ENCODE measurements around the gene UQCC5.

UQCC5 gene

DNA sequence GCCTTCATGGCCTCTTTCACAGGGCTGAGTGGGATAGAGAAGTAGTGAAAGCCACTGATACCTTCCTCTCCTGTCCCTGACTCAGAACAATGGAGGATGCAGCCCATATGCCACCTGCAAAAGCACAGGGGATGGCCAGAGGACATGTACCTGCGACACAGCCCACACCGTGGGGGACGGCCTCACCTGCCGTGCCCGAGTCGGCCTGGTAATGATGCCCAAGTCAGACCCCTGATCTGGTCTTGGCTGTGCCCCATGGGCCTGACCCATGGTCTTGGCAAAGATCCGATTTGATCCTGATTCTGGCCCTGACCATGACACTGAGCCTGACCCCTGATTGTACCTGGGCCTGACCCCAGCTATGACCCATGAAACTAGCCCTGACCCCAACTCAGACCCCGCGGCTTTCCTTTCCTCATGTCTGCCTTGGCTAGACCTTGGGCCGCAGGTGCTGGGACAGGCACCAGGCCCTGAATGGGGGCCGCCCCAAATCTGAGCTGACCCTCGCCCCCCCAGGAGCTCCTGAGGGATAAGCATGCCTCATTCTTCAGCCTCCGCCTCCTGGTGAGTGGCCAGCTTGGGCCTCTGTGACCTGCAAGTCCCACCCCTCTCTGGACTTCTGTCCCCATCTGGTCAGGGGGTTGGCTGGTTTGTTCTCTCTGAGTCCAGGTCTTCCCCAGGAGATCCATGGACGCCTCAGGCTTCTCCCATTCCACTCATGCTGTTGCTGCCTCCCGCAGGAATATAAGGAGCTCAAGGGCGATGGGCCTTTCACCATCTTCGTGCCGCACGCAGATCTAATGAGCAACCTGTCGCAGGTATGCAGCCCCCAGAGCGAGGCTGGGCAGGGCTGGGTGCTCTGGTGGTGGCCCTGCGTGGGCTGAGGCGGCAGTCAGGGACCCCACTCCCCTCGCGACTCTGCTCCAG, 18.3 kb upstream of the UQCC5 start:
- Histone ChIP-seq H2AFZ (ENCODE audit: low read depth, low read length) (no peak overlapping the region), H3K4me2 (ENCODE audit: insufficient read depth, low read length) (no peak overlapping the region), H3K79me2 (ENCODE audit: insufficient read depth, low read length) (no peaks in the 10 kb centered on the region), H3K36me3 (ENCODE audit: insufficient read depth, low read length) (no peaks in the 10 kb centered on the region), H3K9ac (ENCODE audit: low read depth, low read length) (no peak overlapping the region), H4K20me1 (ENCODE audit: insufficient read depth, low read length) (peaks cover 5% of the 10 kb centered on the region; the same call in 1 of the 2 replicates), H3K27me3 (ENCODE audit: insufficient read depth, low read length, poor library complexity) (no peaks in the 10 kb centered on the region), H3K4me1 (ENCODE audit: insufficient read depth, low read length) (no peaks in the 10 kb centered on the region), H3K9me3 (ENCODE audit: insufficient read depth, low read length, severe bottlenecking) (no peaks in the 10 kb centered on the region), H3K27ac (ENCODE audit: low read length) (no peak overlapping the region), H3K4me3 (ENCODE audit: low read depth in 1 of 2, low read length in 2 of 2) (no peak overlapping the region)
- ATAC-seq (ENCODE audit: insufficient read depth, low read depth) (no peak), DNase-seq (no peak)
- TF ChIP-seq EZH2 (IDR thresholded peaks at IDR 0.05; ENCODE audit: borderline replicate concordance, low read depth, low read length, severe bottlenecking), result no peak
- TF ChIP-seq, protein P1, sequence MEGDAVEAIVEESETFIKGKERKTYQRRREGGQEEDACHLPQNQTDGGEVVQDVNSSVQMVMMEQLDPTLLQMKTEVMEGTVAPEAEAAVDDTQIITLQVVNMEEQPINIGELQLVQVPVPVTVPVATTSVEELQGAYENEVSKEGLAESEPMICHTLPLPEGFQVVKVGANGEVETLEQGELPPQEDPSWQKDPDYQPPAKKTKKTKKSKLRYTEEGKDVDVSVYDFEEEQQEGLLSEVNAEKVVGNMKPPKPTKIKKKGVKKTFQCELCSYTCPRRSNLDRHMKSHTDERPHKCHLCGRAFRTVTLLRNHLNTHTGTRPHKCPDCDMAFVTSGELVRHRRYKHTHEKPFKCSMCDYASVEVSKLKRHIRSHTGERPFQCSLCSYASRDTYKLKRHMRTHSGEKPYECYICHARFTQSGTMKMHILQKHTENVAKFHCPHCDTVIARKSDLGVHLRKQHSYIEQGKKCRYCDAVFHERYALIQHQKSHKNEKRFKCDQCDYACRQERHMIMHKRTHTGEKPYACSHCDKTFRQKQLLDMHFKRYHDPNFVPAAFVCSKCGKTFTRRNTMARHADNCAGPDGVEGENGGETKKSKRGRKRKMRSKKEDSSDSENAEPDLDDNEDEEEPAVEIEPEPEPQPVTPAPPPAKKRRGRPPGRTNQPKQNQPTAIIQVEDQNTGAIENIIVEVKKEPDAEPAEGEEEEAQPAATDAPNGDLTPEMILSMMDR (IDR thresholded peaks at IDR 0.05; ENCODE audit: borderline replicate concordance, extremely low read depth, low read length, poor library complexity, severe bottlenecking), result no peak

DNA sequence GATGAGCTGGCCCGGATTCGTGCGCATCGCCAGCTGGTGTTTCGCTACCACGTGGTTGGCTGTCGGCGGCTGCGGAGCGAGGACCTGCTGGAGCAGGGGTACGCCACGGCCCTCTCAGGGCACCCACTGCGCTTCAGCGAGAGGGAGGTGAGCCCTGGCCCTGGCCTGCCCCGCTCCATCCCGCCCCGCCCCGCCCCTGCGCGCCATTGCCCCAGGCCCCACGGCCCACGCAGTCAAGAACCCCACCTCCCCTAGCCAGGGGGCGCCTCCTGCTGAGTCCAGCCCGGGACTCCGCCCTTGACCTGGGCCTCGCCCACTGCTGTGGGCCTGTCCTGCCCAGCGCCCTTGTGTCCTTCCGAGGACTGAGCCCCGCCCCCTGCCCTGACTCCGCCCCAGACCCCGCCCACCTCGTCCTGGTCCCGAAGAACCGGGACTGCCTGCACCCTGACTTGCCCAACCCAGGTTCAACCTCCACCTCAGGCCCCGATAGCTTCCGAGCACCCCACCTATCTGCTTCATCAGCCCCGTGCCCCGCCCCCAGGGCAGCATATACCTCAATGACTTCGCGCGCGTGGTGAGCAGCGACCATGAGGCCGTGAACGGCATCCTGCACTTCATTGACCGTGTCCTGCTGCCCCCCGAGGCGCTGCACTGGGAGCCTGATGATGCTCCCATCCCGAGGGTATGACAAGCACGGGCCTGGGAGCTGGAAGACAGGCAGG, 17.5 kb upstream of the UQCC5 start:
- TF ChIP-seq, protein P1 (IDR thresholded peaks at IDR 0.05; ENCODE audit: borderline replicate concordance, extremely low read depth, low read length, poor library complexity, severe bottlenecking), result no peak
- no peak for TF ChIP-seq EZH2 (IDR thresholded peaks at IDR 0.05; ENCODE audit: borderline replicate concordance, low read depth, low read length, severe bottlenecking)
- H3K79me2 ChIP-seq (ENCODE audit: insufficient read depth, low read length), result no peaks in the 10 kb centered on the region
- peaks cover under 1% of the 10 kb centered on the region; the same call in 1 of the 2 replicates for H4K20me1 ChIP-seq (ENCODE audit: insufficient read depth, low read length)
- H3K27ac ChIP-seq (ENCODE audit: low read length), result no peak overlapping the region
- no peak for ATAC-seq (ENCODE audit: insufficient read depth, low read depth)
- H3K4me2 ChIP-seq (ENCODE audit: insufficient read depth, low read length), result no peak overlapping the region
- H3K9me3 ChIP-seq (ENCODE audit: insufficient read depth, low read length, severe bottlenecking), result no peaks in the 10 kb centered on the region
- H3K36me3 ChIP-seq (ENCODE audit: insufficient read depth, low read length), result no peaks in the 10 kb centered on the region
- H2AFZ ChIP-seq (ENCODE audit: low read depth, low read length), result no peak overlapping the region
- DNase-seq, result no peak
- no peaks in the 10 kb centered on the region for H3K4me1 ChIP-seq (ENCODE audit: insufficient read depth, low read length)
- H3K27me3 ChIP-seq (ENCODE audit: insufficient read depth, low read length, poor library complexity), result no peaks in the 10 kb centered on the region
- H3K4me3 ChIP-seq (ENCODE audit: low read depth in 1 of 2, low read length in 2 of 2), result no peak overlapping the region
- H3K9ac ChIP-seq (ENCODE audit: low read depth, low read length), result no peak overlapping the region

GRCh38 chr3:52519445-52520140, 16.8 kb upstream of the UQCC5 start:
- H3K79me2 ChIP-seq (ENCODE audit: insufficient read depth, low read length), result no peaks in the 10 kb centered on the region
- H3K4me3 ChIP-seq (ENCODE audit: low read depth in 1 of 2, low read length in 2 of 2), result no peak overlapping the region
- DNase-seq (no peak), ATAC-seq (ENCODE audit: insufficient read depth, low read depth) (no peak)
- H3K4me2 ChIP-seq (ENCODE audit: insufficient read depth, low read length), result no peak overlapping the region
- H4K20me1 ChIP-seq (ENCODE audit: insufficient read depth, low read length), result no peaks in the 10 kb centered on the region; the same call in 1 of the 2 replicates
- H3K27ac ChIP-seq (ENCODE audit: low read length), result no peak overlapping the region
- no peaks in the 10 kb centered on the region for H3K27me3 ChIP-seq (ENCODE audit: insufficient read depth, low read length, poor library complexity)
- no peak for TF ChIP-seq EZH2 (IDR thresholded peaks at IDR 0.05; ENCODE audit: borderline replicate concordance, low read depth, low read length, severe bottlenecking)
- TF ChIP-seq, protein P1 (IDR thresholded peaks at IDR 0.05; ENCODE audit: borderline replicate concordance, extremely low read depth, low read length, poor library complexity, severe bottlenecking), result no peak
- no peak overlapping the region for H2AFZ ChIP-seq (ENCODE audit: low read depth, low read length)
- no peaks in the 10 kb centered on the region for H3K9me3 ChIP-seq (ENCODE audit: insufficient read depth, low read length, severe bottlenecking)
- no peak overlapping the region for H3K9ac ChIP-seq (ENCODE audit: low read depth, low read length)
- no peaks in the 10 kb centered on the region for H3K36me3 ChIP-seq (ENCODE audit: insufficient read depth, low read length)
- no peaks in the 10 kb centered on the region for H3K4me1 ChIP-seq (ENCODE audit: insufficient read depth, low read length)
